SH-SY5Y (cell line): ENCODE results near the gene MEX3C.

ENCODE experiments used
- GATA2 ChIP-seq: IDR thresholded peaks from 2 replicates; pipeline ENCODE4 v1.6.1; 2011; ENCODE audit warnings: mild to moderate bottlenecking, low read depth, low read length
- GATA3 ChIP-seq: IDR thresholded peaks from 2 replicates; pipeline ENCODE4 v1.6.1; 2011; ENCODE audit warnings: low read depth, mild to moderate bottlenecking, low read length, moderate library complexity

MEX3C gene

GRCh38 chr18:51170664-51171063 lies 26.8 kb downstream of the MEX3C start:
- TF ChIP-seq GATA2 (no peak), GATA3 (no peak)

- TF ChIP-seq GATA2 (no peak), GATA3 (no peak)
These were observed 27.8 kb downstream of the MEX3C start for GRCh38 chr18:51169731-51170130.

GRCh38 chr18:51168960-51169662 lies 28.4 kb downstream of the MEX3C start:
- TF ChIP-seq GATA2 (no peak), GATA3 (no peak)

DNA sequence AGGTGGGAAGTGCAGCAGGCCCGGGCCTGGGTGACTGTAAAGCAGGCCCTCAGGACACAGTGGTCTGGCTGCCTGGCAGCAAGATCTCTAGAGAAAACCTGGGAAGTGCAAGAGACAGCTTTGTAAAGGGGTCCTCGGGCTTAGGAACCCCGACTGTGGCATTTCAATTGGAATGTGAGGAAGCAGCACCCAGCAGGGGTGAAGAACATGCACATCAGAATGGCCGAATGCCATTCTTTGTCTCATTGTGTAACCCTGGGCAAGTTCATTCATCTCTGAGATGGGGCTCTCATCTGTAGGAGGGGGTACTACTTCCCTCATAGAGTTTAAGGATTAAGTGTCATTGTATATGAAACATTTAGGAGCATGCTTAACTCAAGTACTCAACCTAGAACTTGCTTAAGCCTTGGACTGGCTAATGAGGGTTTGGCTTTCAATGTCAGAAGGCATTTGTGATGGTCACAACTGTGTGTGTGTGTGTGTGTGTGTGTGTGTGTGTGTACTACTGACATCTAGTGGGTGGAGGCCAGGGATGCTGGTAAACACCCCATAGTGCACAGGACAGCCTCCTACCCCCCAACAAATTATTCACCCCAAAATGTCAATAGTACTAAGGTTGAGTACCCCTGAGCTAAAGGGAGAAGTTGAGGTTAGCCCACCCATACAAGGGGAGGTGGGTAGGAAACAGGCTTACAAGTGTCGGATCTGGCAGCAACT lies 29.3 kb downstream of the MEX3C start:
- TF ChIP-seq GATA2: no peak
- TF ChIP-seq GATA3: no peak

GRCh38 chr18:51165296-51165695 lies 32.2 kb downstream of the MEX3C start:
- no peak for TF ChIP-seq GATA3
- TF ChIP-seq GATA2: no peak

DNA sequence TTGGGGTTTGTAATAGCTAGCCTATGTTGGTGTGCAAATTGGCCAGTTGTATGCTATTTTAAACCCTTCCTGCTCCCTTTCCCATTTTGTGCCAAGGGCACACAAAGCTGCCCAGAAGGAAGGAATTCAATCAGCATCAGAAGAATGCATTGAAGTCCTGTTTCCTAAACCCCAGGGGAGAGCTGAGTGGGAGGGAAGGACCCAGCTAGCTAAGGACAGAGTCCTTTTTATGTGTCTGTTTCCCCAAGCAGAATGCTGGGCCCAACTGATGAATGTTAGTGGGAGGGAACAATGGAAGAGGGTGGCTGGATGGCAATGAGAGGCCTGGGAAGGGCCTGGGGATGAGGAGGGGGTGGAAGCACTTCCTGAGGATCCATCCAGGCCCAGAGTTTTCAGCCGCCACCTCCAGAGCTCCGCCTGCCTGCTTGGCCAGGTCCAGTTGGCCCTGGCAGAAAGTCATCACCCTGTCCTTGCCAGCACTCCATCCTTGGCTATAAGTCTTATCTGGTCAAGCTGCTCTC lies 32.7 kb downstream of the MEX3C start:
- no peak for TF ChIP-seq GATA2
- TF ChIP-seq GATA3: no peak

- TF ChIP-seq GATA2 (no peak), GATA3 (no peak)
These were observed 33.1 kb downstream of the MEX3C start for GRCh38 chr18:51164342-51164741.

DNA sequence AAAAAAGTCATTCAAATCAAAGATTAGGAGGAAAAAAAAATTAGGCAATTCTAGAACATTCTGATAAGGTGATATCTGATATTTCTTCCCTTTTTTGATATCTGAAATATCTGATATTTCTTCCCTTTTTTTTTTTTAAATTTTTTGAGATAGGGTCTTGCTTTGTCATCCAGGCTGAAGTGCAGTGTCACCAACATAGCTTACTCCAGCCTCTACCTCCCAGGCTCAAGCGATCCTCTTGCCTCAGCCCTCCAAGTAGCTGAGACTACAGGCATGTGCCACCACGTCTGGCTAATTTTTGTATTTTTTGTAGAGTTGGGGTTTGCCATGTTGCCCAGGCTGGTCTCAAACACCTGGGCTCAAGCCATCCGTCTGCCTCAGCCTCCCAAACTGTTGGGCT lies 33.9 kb downstream of the MEX3C start:
- TF ChIP-seq GATA3 (no peak), GATA2 (no peak)

GRCh38 chr18:51162617-51163016 lies 34.9 kb downstream of the MEX3C start:
- TF ChIP-seq GATA2 (no peak), GATA3 (no peak)

- TF ChIP-seq GATA3 (no peak), GATA2 (no peak)
These were observed 36.8 kb downstream of the MEX3C start for GRCh38 chr18:51160646-51161045.

- TF ChIP-seq GATA2 (no peak), GATA3 (no peak)
These were observed 40.3 kb downstream of the MEX3C start for GRCh38 chr18:51157215-51157614.

GRCh38 chr18:51154431-51155063 lies 42.9 kb downstream of the MEX3C start:
- TF ChIP-seq GATA3 (no peak), GATA2 (no peak)

DNA sequence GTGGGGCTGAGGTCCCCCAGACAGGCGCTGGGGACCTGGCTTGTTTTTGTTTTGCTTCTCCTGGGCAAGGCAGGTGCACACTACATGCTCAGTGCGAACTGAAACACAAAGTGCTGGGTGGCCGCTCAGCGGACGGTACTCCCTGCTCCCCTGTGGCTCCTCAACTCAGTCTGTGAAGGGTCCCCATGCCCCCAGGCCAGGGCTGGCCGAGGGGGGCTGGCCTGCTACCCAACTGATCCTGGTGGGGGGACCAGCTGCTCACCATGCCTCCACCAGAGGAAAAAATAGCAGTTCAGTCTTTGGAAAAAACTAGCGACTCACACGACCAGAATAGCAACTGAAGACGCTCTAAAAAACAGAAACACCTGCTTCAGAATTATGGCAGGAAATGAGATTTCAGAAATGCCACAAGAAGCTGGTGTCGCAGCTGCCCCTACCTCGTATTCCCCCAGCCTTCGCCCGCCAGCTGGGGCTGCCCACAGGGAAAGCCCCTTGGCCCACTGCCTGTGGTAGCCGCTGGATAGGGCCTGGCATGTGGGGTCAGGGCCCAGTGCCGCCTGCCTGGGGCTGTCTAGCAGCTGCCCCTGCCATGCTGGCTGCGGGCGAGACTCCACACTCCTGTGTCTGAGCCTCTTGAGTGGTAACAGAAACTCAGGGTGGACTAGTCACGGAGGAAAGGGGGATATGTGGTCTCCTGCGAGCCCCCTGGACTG lies 43.7 kb downstream of the MEX3C start:
- TF ChIP-seq GATA3 (no peak), GATA2 (no peak)

- no peak for TF ChIP-seq GATA3
- TF ChIP-seq GATA2: no peak
These were observed 45.6 kb downstream of the MEX3C start for GRCh38 chr18:51151568-51152511.
